Measurements from ENCODE around the gene DNAH17. TPM values are rescaled to one million over a fixed set of nuclear protein-coding genes. Genes with fewer than 3 reads are reported as not detected.

The DNAH17 gene
- total and polyA plus RNA-seq, 2 donors (not counting 1 experiment from before 2014, with no cell fraction given) = 0.01 to 0.12 TPM

- Histone ChIP-seq H3K9me3 (ENCODE audit: control extremely low read depth in 1 of 3, control insufficient read depth in 2 of 3, insufficient read depth in 1 of 3, low read length in 2 of 3) (peaks cover 0 to 4% (median 0%) of the 10 kb centered on the region in 3 donors), H3K36me3 (replicated peaks in 1 of 2; ENCODE audit: control extremely low read depth in 1 of 2, control insufficient read depth in 1 of 2, extremely low read depth in 1 of 2, insufficient read depth in 2 of 2, low read length in 1 of 2) (no peaks in the 10 kb centered on the region), H3K27me3 (replicated peaks in 1 of 4; ENCODE audit: control extremely low read depth in 1 of 4, control insufficient read depth in 3 of 4, insufficient read depth in 4 of 4, low read length in 3 of 4) (no peaks in the 10 kb centered on the region), H3K4me2 (replicated peaks; ENCODE audit: low read depth, low read length, poor library complexity, severe bottlenecking) (no peak overlapping the region), H3K27ac (ENCODE audit: low read length in 2 of 2) (no peak overlapping the region), H3K79me2 (ENCODE audit: control insufficient read depth, insufficient read depth, low read length) (no peaks in the 10 kb centered on the region), H4K20me1 (ENCODE audit: control insufficient read depth, insufficient read depth, low read length, poor library complexity, severe bottlenecking) (no peaks in the 10 kb centered on the region), H2AFZ (ENCODE audit: insufficient read depth, low read depth, low read length, poor library complexity, severe bottlenecking) (no peak overlapping the region), H3K4me1 (ENCODE audit: control insufficient read depth in 2 of 2, insufficient read depth in 2 of 2, low read length in 2 of 2) (no peaks in the 10 kb centered on the region), H3K9ac (ENCODE audit: low read length) (no peak overlapping the region), H3K4me3 (ENCODE audit: control extremely low read depth in 1 of 5, extremely low read depth in 1 of 5, insufficient read depth in 1 of 5, low read depth in 2 of 5, low read length in 4 of 5) (no peak overlapping the region)
- no peak for ATAC-seq (ENCODE audit: low read depth)
- CTCF ChIA-PET = no interaction called here
- no peaks in the 10 kb centered on the region for H3K9me3 Mint-ChIP-seq (ENCODE audit: insufficient read depth)
- no peaks in the 10 kb centered on the region for H3K4me1 Mint-ChIP-seq
- POLR2A ChIA-PET = no interaction called here
- intact Hi-C loops (cut with micrococcal nuclease) = no loop called here
- H3K4me3 Mint-ChIP-seq = no peak overlapping the region
- 100% methylated on average over 2 of the region's 5 CpGs for WGBS (ENCODE audit: insufficient coverage)
- no peak overlapping the region for H3K27ac Mint-ChIP-seq
- TF ChIP-seq, protein P1, sequence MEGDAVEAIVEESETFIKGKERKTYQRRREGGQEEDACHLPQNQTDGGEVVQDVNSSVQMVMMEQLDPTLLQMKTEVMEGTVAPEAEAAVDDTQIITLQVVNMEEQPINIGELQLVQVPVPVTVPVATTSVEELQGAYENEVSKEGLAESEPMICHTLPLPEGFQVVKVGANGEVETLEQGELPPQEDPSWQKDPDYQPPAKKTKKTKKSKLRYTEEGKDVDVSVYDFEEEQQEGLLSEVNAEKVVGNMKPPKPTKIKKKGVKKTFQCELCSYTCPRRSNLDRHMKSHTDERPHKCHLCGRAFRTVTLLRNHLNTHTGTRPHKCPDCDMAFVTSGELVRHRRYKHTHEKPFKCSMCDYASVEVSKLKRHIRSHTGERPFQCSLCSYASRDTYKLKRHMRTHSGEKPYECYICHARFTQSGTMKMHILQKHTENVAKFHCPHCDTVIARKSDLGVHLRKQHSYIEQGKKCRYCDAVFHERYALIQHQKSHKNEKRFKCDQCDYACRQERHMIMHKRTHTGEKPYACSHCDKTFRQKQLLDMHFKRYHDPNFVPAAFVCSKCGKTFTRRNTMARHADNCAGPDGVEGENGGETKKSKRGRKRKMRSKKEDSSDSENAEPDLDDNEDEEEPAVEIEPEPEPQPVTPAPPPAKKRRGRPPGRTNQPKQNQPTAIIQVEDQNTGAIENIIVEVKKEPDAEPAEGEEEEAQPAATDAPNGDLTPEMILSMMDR (IDR thresholded peaks at IDR 0.05) = no peak
- TF ChIP-seq EZH2 (IDR thresholded peaks at IDR 0.05; ENCODE audit: borderline replicate concordance, insufficient read depth, low read depth, low read length, poor library complexity, severe bottlenecking) = no peak
- DNase-seq = no peak
- no peaks in the 10 kb centered on the region for H3K27me3 Mint-ChIP-seq
Observed at GRCh38 chr17:78620099-78620498, 42.9 kb upstream of the DNAH17 start.

DNA sequence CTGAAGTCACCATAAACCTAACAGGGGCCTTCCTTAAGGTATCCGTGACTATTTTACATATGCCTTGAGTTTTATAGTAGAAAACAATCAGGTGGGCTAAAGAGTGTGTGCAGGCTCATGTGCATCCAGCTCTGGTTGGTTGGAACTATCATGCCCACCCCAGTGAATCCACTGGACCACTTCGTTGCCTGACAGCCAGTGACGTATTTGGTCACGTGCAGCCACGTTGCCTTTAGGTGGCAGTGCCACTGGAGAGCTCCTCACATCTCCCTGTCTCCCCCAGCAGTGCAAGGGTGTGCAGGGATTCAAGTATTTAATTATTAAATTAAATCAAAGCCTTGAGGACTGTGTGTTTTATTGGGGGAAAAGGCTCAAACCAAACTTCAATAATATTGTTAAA lies 42.1 kb upstream of the DNAH17 start:
- CTCF ChIA-PET = no interaction called here
- Mint-ChIP-seq H3K27ac (no peak overlapping the region), H3K9me3 (ENCODE audit: insufficient read depth) (no peaks in the 10 kb centered on the region), H3K4me1 (no peaks in the 10 kb centered on the region), H3K4me3 (no peak overlapping the region), H3K27me3 (no peaks in the 10 kb centered on the region)
- intact Hi-C loops (cut with micrococcal nuclease) = no loop called here
- no peaks in the 10 kb centered on the region for H3K27me3 ChIP-seq (replicated peaks in 1 of 4; ENCODE audit: control extremely low read depth in 1 of 4, control insufficient read depth in 3 of 4, insufficient read depth in 4 of 4, low read length in 3 of 4)
- H3K79me2 ChIP-seq (ENCODE audit: control insufficient read depth, insufficient read depth, low read length) = no peaks in the 10 kb centered on the region
- H3K9ac ChIP-seq (ENCODE audit: low read length) = no peak overlapping the region
- no peak for DNase-seq
- H3K36me3 ChIP-seq (replicated peaks in 1 of 2; ENCODE audit: control extremely low read depth in 1 of 2, control insufficient read depth in 1 of 2, extremely low read depth in 1 of 2, insufficient read depth in 2 of 2, low read length in 1 of 2) = no peaks in the 10 kb centered on the region
- peaks cover 0 to 4% (median 0%) of the 10 kb centered on the region in 3 donors for H3K9me3 ChIP-seq (ENCODE audit: control extremely low read depth in 1 of 3, control insufficient read depth in 2 of 3, insufficient read depth in 1 of 3, low read length in 2 of 3)
- no peak overlapping the region for H3K4me2 ChIP-seq (replicated peaks; ENCODE audit: low read depth, low read length, poor library complexity, severe bottlenecking)
- no peak overlapping the region for H2AFZ ChIP-seq (ENCODE audit: insufficient read depth, low read depth, low read length, poor library complexity, severe bottlenecking)
- no peaks in the 10 kb centered on the region for H3K4me1 ChIP-seq (ENCODE audit: control insufficient read depth in 2 of 2, insufficient read depth in 2 of 2, low read length in 2 of 2)
- no peak overlapping the region for H3K27ac ChIP-seq (ENCODE audit: low read length in 2 of 2)
- H4K20me1 ChIP-seq (ENCODE audit: control insufficient read depth, insufficient read depth, low read length, poor library complexity, severe bottlenecking) = no peaks in the 10 kb centered on the region
- no peak overlapping the region for H3K4me3 ChIP-seq (ENCODE audit: control extremely low read depth in 1 of 5, extremely low read depth in 1 of 5, insufficient read depth in 1 of 5, low read depth in 2 of 5, low read length in 4 of 5)
- no peak for ATAC-seq (ENCODE audit: low read depth)
- no peak for TF ChIP-seq EZH2 (IDR thresholded peaks at IDR 0.05; ENCODE audit: borderline replicate concordance, insufficient read depth, low read depth, low read length, poor library complexity, severe bottlenecking)
- TF ChIP-seq, protein P1 (IDR thresholded peaks at IDR 0.05) = no peak
- WGBS (ENCODE audit: insufficient coverage) = 79% methylated on average over 2 of the region's 5 CpGs
- POLR2A ChIA-PET = no interaction called here
